Esophagus muscularis mucosa (tissue), 4 donors: ENCODE data around the gene MEOX2. TPM values are rescaled to one million over a fixed set of nuclear protein-coding genes. Genes with fewer than 3 reads are reported as not detected.

ENCODE experiments used
- DNase-seq: peaks from one replicate; pipeline ENCODE4 v3.0.0-alpha.2; 2017; ENCODE audit errors: extremely low spot score
- H3K27ac ChIP-seq, 4 donors: fragments of 200-600 bp; sonication (generic); replicated peaks in 1 of 4; 1 replicate in 3 of 4; 2 replicates in 1 of 4; pipeline ENCODE4 v1.5.1; 2016 to 2019; ENCODE audit warnings: mild to moderate bottlenecking in 1 of 4
- H3K27me3 ChIP-seq, 4 donors: fragments of 200-600 bp; sonication (generic); one replicate each; pipeline versions ENCODE4 v1.5.1 to v1.6.0; 2016 to 2019
- H3K36me3 ChIP-seq, 4 donors: fragments of 200-600 bp; sonication (generic); one replicate each; pipeline ENCODE4 v1.5.1; 2016 to 2019
- H3K4me1 ChIP-seq, 4 donors: fragments of 200-600 bp; sonication (generic); one replicate each; pipeline ENCODE4 v1.5.1; 2016 to 2019
- H3K4me3 ChIP-seq, 4 donors: fragments of 200-600 bp; sonication (generic); 1 replicate in 2 of 4; 2 replicates in 2 of 4; pipeline ENCODE4 v1.5.1; 2016 to 2019; ENCODE audit warnings: mild to moderate bottlenecking in 4 of 4, moderate library complexity in 1 of 4
- H3K9me3 ChIP-seq, 4 donors: fragments of 200-600 bp; sonication (generic); 1 replicate in 3 of 4; 2 replicates in 1 of 4; pipeline ENCODE4 v1.5.1; 2016 to 2019
- EP300 ChIP-seq: sonication (generic); formaldehyde crosslinking; IDR thresholded peaks from one replicate; pipeline ENCODE4 v1.6.1; 2017; ENCODE audit warnings: antibody characterized with exemption
- POLR2A ChIP-seq: fragments of 450-650 bp; IDR thresholded peaks from one replicate; pipeline ENCODE4 v1.6.1; 2017; ENCODE audit warnings: antibody characterized with exemption, moderate library complexity, mild to moderate bottlenecking, low read depth
- POLR2AphosphoS5 ChIP-seq, 2 donors: sonication (generic); formaldehyde crosslinking; IDR thresholded peaks; one replicate each; pipeline ENCODE4 v1.6.1; 2017; ENCODE audit warnings: antibody characterized with exemption in 2 of 2
- WGBS: methylation state at CpG from one replicate; pipeline ENCODE4 v1.1.5; 2018; 5-methylcytosine and 5-hydroxymethylcytosine counted together
- intact Hi-C: fragments of 100-400 bp; cut with DNase I; formaldehyde crosslinking; loops from one replicate; pipeline ENCODE4 v1.15.1; 2023
- total RNA-seq, 4 donors: library from RNA; depleted of rRNA; stranded (reverse); fragments of >200 nt; gene quantifications; one replicate each; pipeline versions ENCODE4 v1.1.0 to v1.2.1, GENCODE V29; 2016
- TF ChIP-seq, protein P1 (sequence below), 3 experiments: fragments of 200-600 bp in 2 of 3; fragments of 450-650 bp in 1 of 3; sonication (generic) in 2 of 3; IDR thresholded peaks; one replicate each; pipeline ENCODE4 v1.5.1; 2017 to 2019; ENCODE audit warnings: antibody characterized with exemption in 3 of 3, mild to moderate bottlenecking in 2 of 3, moderate library complexity in 1 of 3

Gene MEOX2
- total RNA-seq, 4 donors from 2014 or later, result 3.6 to 32.3 (median 13.0) TPM

DNA sequence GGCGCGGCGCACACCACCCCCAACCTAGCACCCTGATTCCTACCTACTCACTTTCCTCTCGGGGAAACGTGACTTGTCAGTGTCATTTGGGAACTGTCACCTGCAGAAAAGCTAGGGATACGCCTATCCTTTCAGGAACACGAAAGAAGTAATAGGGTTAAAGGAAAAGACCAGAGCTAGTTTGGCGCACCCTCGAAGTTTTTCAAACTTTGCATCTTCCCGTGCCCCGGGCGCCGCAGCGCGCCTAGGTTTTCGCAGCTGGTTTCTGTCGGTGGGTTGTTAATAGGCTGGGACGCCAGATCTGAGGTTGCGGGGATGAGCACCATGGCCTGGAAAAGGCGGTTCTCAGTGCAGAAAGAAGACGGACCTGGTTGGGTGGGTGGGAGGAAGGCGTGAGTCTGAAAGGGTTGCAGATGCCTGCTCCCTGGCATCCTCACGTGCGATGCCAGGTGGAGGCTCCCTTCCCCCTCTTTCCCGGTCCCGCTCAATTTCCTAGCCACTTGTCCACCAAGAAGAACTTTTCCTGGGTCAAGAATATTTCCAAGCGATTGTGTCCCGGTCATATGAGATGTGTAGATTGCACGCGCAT, 568 bp upstream of the MEOX2 start:
- intact Hi-C loops, result loop anchor here (5.0 to 10.0 kb wide), 3 partner anchors 132 to 385 kb away; no protein-coding TSS in a partner anchor
- TF ChIP-seq, protein P1, sequence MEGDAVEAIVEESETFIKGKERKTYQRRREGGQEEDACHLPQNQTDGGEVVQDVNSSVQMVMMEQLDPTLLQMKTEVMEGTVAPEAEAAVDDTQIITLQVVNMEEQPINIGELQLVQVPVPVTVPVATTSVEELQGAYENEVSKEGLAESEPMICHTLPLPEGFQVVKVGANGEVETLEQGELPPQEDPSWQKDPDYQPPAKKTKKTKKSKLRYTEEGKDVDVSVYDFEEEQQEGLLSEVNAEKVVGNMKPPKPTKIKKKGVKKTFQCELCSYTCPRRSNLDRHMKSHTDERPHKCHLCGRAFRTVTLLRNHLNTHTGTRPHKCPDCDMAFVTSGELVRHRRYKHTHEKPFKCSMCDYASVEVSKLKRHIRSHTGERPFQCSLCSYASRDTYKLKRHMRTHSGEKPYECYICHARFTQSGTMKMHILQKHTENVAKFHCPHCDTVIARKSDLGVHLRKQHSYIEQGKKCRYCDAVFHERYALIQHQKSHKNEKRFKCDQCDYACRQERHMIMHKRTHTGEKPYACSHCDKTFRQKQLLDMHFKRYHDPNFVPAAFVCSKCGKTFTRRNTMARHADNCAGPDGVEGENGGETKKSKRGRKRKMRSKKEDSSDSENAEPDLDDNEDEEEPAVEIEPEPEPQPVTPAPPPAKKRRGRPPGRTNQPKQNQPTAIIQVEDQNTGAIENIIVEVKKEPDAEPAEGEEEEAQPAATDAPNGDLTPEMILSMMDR (IDR thresholded peaks at IDR 0.05), result no peak
- H3K9me3 ChIP-seq, result no peaks in the 10 kb centered on the region
- H3K27ac ChIP-seq, result peak overlapping the region; percentile 79 to 89 (median 86)
- no peaks in the 10 kb centered on the region for H3K36me3 ChIP-seq
- peak overlapping the region; percentile 61 to 73 (median 68) for H3K4me3 ChIP-seq
- peaks cover 0 to 43% (median 13%) of the 10 kb centered on the region in 4 donors for H3K27me3 ChIP-seq
- DNase-seq, result no peak
- peaks cover 7 to 37% (median 21%) of the 10 kb centered on the region in 4 donors for H3K4me1 ChIP-seq
- WGBS, result 12% methylated on average over 29 of the region's 30 CpGs

DNA sequence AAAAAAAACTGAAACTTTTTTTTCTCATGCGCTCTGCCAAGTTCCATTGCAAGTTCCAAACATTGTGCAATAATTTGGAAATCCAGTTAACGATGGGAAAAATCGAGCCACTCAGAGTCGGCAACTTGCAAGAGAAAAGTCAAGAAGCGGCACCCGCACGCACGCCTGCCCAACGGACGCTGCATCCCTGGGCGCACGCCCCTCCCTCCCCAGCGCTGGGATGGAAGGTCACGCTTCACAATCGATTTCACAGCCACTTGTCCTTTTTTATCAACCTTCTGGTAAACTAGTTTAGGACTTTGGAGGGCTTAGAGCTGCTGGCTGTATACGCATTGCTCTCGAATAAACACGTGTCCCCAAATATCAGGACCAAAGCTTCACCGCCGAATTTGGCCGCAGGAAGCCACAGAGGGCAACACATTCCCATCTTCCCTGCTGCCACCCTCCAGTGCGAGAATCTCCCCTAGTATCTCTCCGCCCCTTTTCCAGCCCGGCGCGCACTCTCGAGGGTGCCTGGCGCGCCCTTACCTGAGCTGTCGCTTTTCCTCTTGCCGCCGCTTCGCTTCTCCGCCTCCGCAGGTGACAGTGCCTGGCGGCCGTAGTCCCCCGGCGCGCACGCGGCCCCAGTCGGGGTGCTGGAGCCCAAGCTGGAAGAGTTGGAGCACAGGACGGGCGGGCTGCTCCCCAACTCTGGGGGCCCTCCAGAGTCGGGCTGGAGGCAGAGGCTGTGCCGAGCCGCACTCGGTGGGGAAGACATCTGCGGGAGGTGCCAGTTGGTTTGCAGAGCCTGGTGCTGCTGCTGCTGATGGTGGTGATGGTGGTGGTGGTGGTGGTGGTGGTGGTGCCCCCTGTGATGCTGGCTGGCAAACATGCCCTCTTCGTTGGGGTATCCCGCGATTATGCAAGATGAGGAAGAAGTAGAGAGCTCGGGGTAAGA, 857 bp downstream of the MEOX2 start:
- TF ChIP-seq POLR2A (no peak), POLR2AphosphoS5 (IDR thresholded peaks at IDR 0.05) (peak; percentile 47 to 67), EP300 (no peak)
- TF ChIP-seq, protein P1 (IDR thresholded peaks at IDR 0.05), result no peak
- WGBS, result 6% methylated on average over 54 of the region's 54 CpGs
- H3K27me3 ChIP-seq, result peaks cover 0 to 43% (median 13%) of the 10 kb centered on the region in 4 donors
- intact Hi-C loops, result loop anchor here (5.0 to 10.0 kb wide), 3 partner anchors 131 to 387 kb away; no protein-coding TSS in a partner anchor
- H3K9me3 ChIP-seq, result no peaks in the 10 kb centered on the region
- peak overlapping the region; percentile 61 to 73 (median 68) for H3K4me3 ChIP-seq
- DNase-seq, result no peak
- H3K4me1 ChIP-seq, result peaks cover 7 to 37% (median 21%) of the 10 kb centered on the region in 4 donors
- no peaks in the 10 kb centered on the region for H3K36me3 ChIP-seq
- peak overlapping the region; percentile 79 to 89 (median 86) for H3K27ac ChIP-seq

DNA sequence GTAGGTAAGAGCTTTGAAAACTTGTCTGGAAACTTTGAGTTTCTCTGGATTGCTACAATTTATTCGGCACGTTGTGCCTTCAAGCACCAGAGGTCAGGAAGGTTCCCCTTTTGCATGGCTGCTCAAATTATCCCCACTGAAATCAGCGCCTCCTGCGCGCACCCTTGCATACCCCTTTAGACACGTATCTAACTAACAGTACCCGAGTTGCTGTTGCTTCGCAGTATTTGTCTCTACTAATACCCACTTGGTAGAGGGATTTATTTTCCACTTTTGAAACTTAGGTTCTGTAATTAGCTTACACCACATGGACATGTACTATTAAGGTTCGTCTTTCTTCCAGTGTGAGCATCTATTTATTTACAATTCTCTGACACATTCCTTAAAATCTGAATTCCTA, 1.6 kb downstream of the MEOX2 start:
- H3K27ac ChIP-seq, result peak overlapping the region; percentile 79 to 89 (median 86)
- H3K9me3 ChIP-seq, result no peaks in the 10 kb centered on the region
- DNase-seq, result no peak
- H3K4me3 ChIP-seq, result peak overlapping the region; percentile 61 to 73 (median 68)
- intact Hi-C loops, result loop anchor here (5.0 to 10.0 kb wide), 3 partner anchors 130 to 387 kb away; no protein-coding TSS in a partner anchor
- H3K27me3 ChIP-seq, result peaks cover 0 to 43% (median 13%) of the 10 kb centered on the region in 4 donors
- 22% methylated on average over 9 of the region's 9 CpGs for WGBS
- peaks cover 7 to 37% (median 21%) of the 10 kb centered on the region in 4 donors for H3K4me1 ChIP-seq
- TF ChIP-seq, protein P1 (IDR thresholded peaks at IDR 0.05), result no peak
- peak in 1 of 2 donors; percentile 41 for TF ChIP-seq POLR2AphosphoS5 (IDR thresholded peaks at IDR 0.05)
- H3K36me3 ChIP-seq, result no peaks in the 10 kb centered on the region

DNA sequence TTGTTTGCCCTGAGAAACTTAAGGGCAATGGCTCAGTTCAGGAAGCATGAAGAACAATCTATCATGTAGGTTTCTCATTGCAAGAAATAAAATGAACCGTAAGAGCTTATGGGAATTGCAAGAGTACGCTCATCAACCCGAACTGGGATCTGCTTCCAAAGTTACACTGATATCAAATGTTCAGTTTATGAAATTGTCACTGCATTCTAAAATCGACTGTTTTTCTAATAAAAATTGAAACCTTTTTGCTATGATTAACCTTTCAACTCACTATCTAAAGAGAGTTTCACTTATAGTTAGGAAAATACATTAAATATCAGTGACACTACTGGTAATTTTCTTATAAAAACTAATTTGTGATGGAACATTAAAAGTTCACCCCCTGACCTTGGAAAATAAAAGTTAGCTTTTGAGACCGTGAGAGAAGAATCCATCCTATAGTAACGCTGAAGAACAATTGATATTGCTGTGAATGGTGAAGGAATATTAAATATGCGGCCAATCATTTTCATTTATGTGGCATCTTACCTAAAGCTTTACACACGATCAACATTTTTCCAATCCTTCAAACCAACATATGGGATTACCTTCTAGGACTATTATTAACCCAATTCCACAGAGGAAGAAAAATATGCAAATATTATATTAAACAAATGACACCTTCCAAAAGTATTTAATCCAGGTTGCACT, 2.2 kb downstream of the MEOX2 start:
- peaks cover 0 to 43% (median 13%) of the 10 kb centered on the region in 4 donors for H3K27me3 ChIP-seq
- TF ChIP-seq POLR2AphosphoS5 (IDR thresholded peaks at IDR 0.05) (no peak), EP300 (no peak), POLR2A (no peak)
- TF ChIP-seq, protein P1 (IDR thresholded peaks at IDR 0.05), result no peak
- peak overlapping the region; percentile 79 to 89 (median 86) for H3K27ac ChIP-seq
- WGBS, result 59% methylated on average over 8 of the region's 8 CpGs
- H3K4me3 ChIP-seq, result peak overlapping the region; percentile 61 to 73 (median 68)
- H3K36me3 ChIP-seq, result no peaks in the 10 kb centered on the region
- DNase-seq, result no peak
- H3K4me1 ChIP-seq, result peaks cover 7 to 37% (median 21%) of the 10 kb centered on the region in 4 donors
- intact Hi-C loops, result loop anchor here (10.0 kb wide), 2 partner anchors 129 to 379 kb away; no protein-coding TSS in a partner anchor
- H3K9me3 ChIP-seq, result no peaks in the 10 kb centered on the region
